Measurements from ENCODE around the gene EMC10.

The EMC10 gene

GRCh38 chr19:50509366-50509765 is 33.1 kb downstream of the EMC10 start:
- H3K27ac ChIP-seq = no peak overlapping the region
- TF ChIP-seq ZFX (IDR thresholded peaks at IDR 0.05) = no peak
- TF ChIP-seq, protein P1, sequence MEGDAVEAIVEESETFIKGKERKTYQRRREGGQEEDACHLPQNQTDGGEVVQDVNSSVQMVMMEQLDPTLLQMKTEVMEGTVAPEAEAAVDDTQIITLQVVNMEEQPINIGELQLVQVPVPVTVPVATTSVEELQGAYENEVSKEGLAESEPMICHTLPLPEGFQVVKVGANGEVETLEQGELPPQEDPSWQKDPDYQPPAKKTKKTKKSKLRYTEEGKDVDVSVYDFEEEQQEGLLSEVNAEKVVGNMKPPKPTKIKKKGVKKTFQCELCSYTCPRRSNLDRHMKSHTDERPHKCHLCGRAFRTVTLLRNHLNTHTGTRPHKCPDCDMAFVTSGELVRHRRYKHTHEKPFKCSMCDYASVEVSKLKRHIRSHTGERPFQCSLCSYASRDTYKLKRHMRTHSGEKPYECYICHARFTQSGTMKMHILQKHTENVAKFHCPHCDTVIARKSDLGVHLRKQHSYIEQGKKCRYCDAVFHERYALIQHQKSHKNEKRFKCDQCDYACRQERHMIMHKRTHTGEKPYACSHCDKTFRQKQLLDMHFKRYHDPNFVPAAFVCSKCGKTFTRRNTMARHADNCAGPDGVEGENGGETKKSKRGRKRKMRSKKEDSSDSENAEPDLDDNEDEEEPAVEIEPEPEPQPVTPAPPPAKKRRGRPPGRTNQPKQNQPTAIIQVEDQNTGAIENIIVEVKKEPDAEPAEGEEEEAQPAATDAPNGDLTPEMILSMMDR (conservative IDR thresholded peaks at IDR 0.05) = no peak

GRCh38 chr19:50510121-50510670 is 33.9 kb downstream of the EMC10 start:
- peak overlapping the region; percentile 57 for H3K27ac ChIP-seq
- TF ChIP-seq, protein P1 (conservative IDR thresholded peaks at IDR 0.05) = no peak
- TF ChIP-seq ZFX (IDR thresholded peaks at IDR 0.05) = no peak

DNA sequence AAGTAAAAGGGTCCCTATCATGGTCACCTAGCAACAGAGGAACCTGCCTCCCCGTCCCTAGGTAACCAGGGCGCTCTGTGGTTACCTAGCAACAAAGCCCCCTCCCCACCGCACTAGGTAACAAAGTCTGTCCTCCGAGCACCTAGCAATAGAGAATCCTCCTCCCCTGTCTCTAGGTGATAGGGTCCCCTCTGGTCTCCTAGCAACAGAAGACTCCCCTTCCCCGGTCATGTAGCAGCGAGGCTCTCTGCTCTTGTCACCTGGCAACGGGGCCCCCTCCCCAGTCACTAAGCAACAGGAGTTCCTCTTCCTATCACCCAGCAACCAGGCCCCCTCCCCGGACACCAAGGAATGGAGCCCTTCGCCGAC is 34.4 kb downstream of the EMC10 start:
- TF ChIP-seq ZFX (IDR thresholded peaks at IDR 0.05) = no peak
- TF ChIP-seq, protein P1 (conservative IDR thresholded peaks at IDR 0.05) = no peak
- H3K27ac ChIP-seq = peak overlapping the region; percentile 57

DNA sequence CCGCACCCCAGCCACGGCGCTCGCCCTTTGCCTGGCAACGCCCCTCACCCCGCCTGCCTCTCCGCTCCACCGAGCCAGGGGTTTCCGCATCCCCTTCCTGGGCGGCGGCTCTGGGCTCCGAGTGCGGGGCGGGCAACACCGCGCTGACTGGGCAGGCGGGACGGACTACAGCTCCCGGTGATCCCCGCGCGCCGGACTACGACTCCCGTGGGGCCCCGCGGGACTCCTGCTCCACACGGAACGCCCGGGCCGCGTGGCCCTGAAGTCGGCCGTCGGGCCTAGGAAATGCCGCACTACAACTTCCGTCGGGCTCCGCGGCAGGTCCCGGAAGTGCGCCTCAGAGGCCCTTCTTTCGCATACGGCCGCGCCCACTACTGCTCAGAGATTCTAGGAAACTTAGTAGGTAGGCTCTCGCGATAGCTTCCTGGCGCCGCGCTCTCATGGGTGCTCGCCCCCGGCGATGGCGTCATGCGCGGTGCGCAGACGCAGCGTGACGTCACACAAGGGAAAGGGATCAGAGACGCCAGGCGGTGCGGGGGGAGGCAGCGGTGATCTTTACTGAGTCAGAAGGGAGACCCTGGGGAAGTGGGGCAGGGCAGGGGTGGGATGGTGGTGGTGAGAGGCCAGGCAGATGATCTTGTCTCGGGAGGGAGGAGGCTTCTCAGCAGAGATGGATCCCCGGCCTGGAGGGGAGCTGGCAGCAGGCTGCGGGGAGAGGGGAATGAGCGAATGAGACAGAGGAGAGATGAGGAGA is 34.9 kb downstream of the EMC10 start, which contains the start of gene JOSD2:
TSS of gene JOSD2 (minus strand) at position 123 of the 754 bp plus-strand sequence. CDS start 760 bp downstream, outside the sequence.
- peak; percentile 42; the same call in 1 of the 2 replicates for TF ChIP-seq ZFX (IDR thresholded peaks at IDR 0.05)
- TF ChIP-seq, protein P1 (conservative IDR thresholded peaks at IDR 0.05) = no peak
- peak within 1 kb of the TSS; percentile 57 for H3K27ac ChIP-seq

- no peak overlapping the region; the same call in 1 of the 2 replicates for H3K27ac ChIP-seq
- TF ChIP-seq, protein P1 (conservative IDR thresholded peaks at IDR 0.05) = no peak
- TF ChIP-seq ZFX (IDR thresholded peaks at IDR 0.05) = no peak
Observed at GRCh38 chr19:50512112-50512998, 36.0 kb downstream of the EMC10 start.

DNA sequence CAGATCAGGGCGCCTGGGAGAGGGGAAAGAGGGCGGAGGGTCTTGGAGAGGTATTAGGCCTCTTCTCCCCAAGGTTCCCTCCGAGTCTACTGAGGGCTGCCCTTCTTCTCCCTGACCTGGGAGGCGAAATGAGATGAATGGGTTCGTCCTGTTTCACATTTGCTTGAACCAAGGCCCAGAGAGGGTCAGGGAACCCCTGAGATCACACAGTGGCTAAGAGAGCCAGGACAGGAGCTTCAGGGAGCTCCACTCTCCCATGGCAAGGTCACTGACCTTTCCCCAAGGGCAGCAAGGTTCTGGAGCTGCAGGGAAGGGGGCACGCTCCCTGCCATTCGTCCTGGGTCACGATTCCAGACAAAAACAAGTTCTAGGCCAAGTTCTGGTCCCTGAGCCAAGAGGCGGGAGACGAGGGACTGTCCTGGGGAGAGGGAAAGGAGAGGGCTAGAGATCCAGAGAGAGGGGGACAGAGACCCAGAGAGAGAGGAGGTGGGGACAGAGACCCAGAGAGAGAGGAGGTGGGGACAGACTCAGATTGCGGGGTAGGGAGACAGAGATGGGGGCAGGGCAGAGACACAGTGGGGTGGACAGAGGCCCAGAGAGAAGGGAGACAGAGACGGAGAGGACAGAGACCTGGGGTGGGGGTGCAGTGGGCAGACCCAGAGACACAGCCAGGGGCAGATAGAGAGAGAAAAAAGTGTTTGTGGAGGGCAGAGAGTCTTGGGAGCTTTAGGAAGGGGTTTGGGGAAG is 36.9 kb downstream of the EMC10 start:
- H3K27ac ChIP-seq = no peak overlapping the region
- TF ChIP-seq, protein P1 (conservative IDR thresholded peaks at IDR 0.05) = no peak
- TF ChIP-seq ZFX (IDR thresholded peaks at IDR 0.05) = no peak
